HEK293 (cell line): ENCODE data around the gene C1orf94.
A peak's percentile ranks its signal among the peaks of the same experiment; 100 is the strongest.

Experiments
- CTCF ChIA-PET: fragments of 350-600 bp; formaldehyde crosslinking; extraction: SDS; loops from one replicate; lab custom pipeline; 2021; ENCODE audit warnings: antibody characterized with exemption; lab: Yijun Ruan, JAX
- POLR2A ChIA-PET: fragments of 300-600 bp; formaldehyde crosslinking; extraction: SDS; loops from one replicate; lab custom pipeline; 2020; ENCODE audit warnings: antibody characterized with exemption, inconsistent platforms; lab: Yijun Ruan, JAX
- H3K27ac ChIP-seq: fragments of 200-500 bp; sonication (Bioruptor generic); 2 replicates; pipeline ENCODE4 v1.5.1; 2014; ENCODE audit warnings: low read depth, low read length, control low read depth, inconsistent platforms; ENCODE audit errors: extremely low read depth
- H3K36me3 ChIP-seq, 2 experiments: fragments of 200-500 bp in 1 of 2; sonication (Bioruptor generic) in 1 of 2; 1 replicate in 1 of 2; 2 replicates in 1 of 2; pipeline ENCODE4 v1.5.1; 2014 to 2017; ENCODE audit warnings: inconsistent platforms in 2 of 2, low read length in 2 of 2; ENCODE audit not compliant: control insufficient read depth in 2 of 2, insufficient read depth in 1 of 2
- H3K4me1 ChIP-seq: fragments of 200-500 bp; sonication (Bioruptor generic); 2 replicates; pipeline ENCODE4 v1.5.1; 2014; ENCODE audit warnings: mild to moderate bottlenecking, low read length, inconsistent platforms; ENCODE audit not compliant: control insufficient read depth, insufficient read depth
- H3K4me3 ChIP-seq: 2 replicates; pipeline ENCODE4 v1.5.1; 2011; ENCODE audit warnings: low read depth, mild to moderate bottlenecking, control low read depth, low read length, moderate library complexity
- H3K9me3 ChIP-seq: fragments of 200-500 bp; sonication (Bioruptor generic); 2 replicates; pipeline ENCODE4 v1.5.1; 2014; ENCODE audit warnings: low read depth, low read length, inconsistent platforms; ENCODE audit not compliant: control insufficient read depth, insufficient read depth
- GLIS1 ChIP-seq: fragments of 450-650 bp; formaldehyde crosslinking; IDR thresholded peaks from 2 replicates; pipeline ENCODE4 v1.5.1; 2016; ENCODE audit warnings: missing biosample characterization, missing genetic modification characterization
- GLIS2 ChIP-seq: fragments of 450-650 bp; formaldehyde crosslinking; IDR thresholded peaks from 2 replicates; pipeline ENCODE4 v1.5.1; 2016; ENCODE audit warnings: missing biosample characterization, missing genetic modification characterization
- ZFHX2 ChIP-seq: fragments of 450-650 bp; formaldehyde crosslinking; conservative IDR thresholded peaks from 2 replicates; pipeline ENCODE4 v1.5.1; 2016; ENCODE audit warnings: missing biosample characterization, missing genetic modification characterization
- ZNF132 ChIP-seq: fragments of 450-650 bp; formaldehyde crosslinking; IDR thresholded peaks from 2 replicates; pipeline ENCODE4 v1.5.1; 2017; ENCODE audit warnings: missing biosample characterization, missing genetic modification characterization, borderline replicate concordance
- ZNF169 ChIP-seq: fragments of 450-650 bp; formaldehyde crosslinking; IDR thresholded peaks from 2 replicates; pipeline ENCODE4 v1.5.1; 2016; ENCODE audit warnings: missing biosample characterization, missing genetic modification characterization
- ZNF274 ChIP-seq, 2 experiments: fragments of 200-500 bp in 1 of 2; fragments of 450-650 bp in 1 of 2; sonication (Bioruptor generic) in 1 of 2; formaldehyde crosslinking in 1 of 2; IDR thresholded peaks; 2 replicates each; pipeline versions ENCODE4 v1.5.1 to v1.6.1; 2014 to 2016; ENCODE audit warnings: borderline replicate concordance in 1 of 2, inconsistent platforms in 1 of 2, low read length in 1 of 2, missing biosample characterization in 1 of 2, missing genetic modification characterization in 1 of 2
- ZNF777 ChIP-seq: fragments of 450-650 bp; formaldehyde crosslinking; IDR thresholded peaks from 2 replicates; pipeline ENCODE4 v1.5.1; 2017; ENCODE audit warnings: missing biosample characterization, missing genetic modification characterization, borderline replicate concordance
- TF ChIP-seq, protein P1 (sequence below): fragments of 450-650 bp; formaldehyde crosslinking; IDR thresholded peaks from 2 replicates; pipeline ENCODE4 v1.5.1; 2016; ENCODE audit warnings: missing biosample characterization, missing genetic modification characterization
- TF ChIP-seq, protein P2 (sequence below): fragments of 450-650 bp; formaldehyde crosslinking; IDR thresholded peaks from 2 replicates; pipeline ENCODE4 v1.5.1; 2016; ENCODE audit warnings: missing biosample characterization, missing genetic modification characterization
- TF ChIP-seq, protein P3 (sequence below): fragments of 450-650 bp; formaldehyde crosslinking; optimal IDR thresholded peaks from 2 replicates; pipeline ENCODE3; 2016; ENCODE audit warnings: missing biosample characterization, mild to moderate bottlenecking, missing genetic modification characterization
- TF ChIP-seq, protein P4 (sequence below): fragments of 450-650 bp; formaldehyde crosslinking; IDR thresholded peaks from 2 replicates; pipeline ENCODE4 v1.5.1; 2016; ENCODE audit warnings: missing biosample characterization, missing genetic modification characterization
- TF ChIP-seq, protein P5 (sequence below): fragments of 450-650 bp; IDR thresholded peaks from 2 replicates; pipeline ENCODE4 v1.5.1; 2018; ENCODE audit warnings: missing biosample characterization, mild to moderate bottlenecking, missing genetic modification characterization

The C1orf94 gene

DNA sequence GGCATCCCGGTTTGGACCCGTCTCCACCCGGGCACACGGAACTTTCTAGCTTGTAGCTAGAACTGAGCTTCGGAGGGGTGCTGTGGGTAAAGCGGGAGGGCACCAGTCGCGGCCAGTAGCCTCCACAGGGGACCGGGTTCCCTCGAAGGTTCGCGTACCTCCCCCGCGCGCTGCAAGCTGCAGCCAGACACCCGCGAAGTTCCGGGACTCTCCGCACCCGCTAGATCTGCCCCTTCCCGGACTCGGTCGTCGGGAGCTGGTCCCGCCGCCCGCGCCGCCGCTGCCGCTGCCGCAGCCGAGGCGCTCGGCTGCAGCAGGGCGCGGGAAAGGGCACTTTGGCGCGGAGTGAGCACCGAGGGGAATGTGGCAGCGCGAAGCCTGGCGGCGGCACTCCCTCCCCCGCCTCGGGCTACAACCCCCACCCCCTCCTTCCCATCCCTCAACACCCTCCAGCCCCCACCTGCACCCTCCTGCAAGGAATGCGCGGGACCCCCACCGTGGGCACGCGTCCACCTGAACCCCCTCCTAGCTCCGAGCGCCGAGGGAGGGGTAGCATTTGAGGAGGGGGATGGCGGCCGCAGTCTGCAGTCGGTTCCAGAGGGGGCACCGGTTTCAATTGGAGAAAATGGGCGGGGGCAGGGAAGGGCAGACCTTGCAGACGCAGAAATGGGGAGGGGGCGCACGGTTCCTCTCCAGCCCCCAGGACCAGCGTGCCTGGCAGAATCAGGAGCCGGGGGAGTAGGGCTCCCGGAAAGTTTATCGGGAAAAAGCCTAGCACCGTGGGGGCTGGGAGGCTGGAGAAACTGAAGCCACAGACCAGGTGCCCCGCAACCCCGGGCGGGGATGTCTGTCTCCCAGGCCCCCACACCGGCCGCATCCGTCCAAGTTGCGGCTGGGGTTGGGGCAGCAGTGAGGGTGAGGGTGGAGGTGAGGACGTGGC, 12.6 kb upstream of the C1orf94 start:
- Histone ChIP-seq H3K4me3 (peak overlapping the region; percentile 49), H3K27ac (no peak overlapping the region), H3K9me3 (no peaks in the 10 kb centered on the region), H3K36me3 (no peaks in the 10 kb centered on the region), H3K4me1 (0 out of 2 replicates have a peak, but pooled peaks cover 3% of the 10 kb centered on the region)
- ChIA-PET POLR2A (interaction anchor here (0.6 to 1.5 kb wide), 2 partner anchors 50 to 531 kb away, joined by 5 to 8 read pairs; no protein-coding TSS in a partner anchor), CTCF (interaction anchor here (0.5 to 2.7 kb wide), 18 partner anchors 8 to 579 kb away, joined by 3 to 27 read pairs (median 4); no protein-coding TSS in a partner anchor)
- TF ChIP-seq, protein P1, sequence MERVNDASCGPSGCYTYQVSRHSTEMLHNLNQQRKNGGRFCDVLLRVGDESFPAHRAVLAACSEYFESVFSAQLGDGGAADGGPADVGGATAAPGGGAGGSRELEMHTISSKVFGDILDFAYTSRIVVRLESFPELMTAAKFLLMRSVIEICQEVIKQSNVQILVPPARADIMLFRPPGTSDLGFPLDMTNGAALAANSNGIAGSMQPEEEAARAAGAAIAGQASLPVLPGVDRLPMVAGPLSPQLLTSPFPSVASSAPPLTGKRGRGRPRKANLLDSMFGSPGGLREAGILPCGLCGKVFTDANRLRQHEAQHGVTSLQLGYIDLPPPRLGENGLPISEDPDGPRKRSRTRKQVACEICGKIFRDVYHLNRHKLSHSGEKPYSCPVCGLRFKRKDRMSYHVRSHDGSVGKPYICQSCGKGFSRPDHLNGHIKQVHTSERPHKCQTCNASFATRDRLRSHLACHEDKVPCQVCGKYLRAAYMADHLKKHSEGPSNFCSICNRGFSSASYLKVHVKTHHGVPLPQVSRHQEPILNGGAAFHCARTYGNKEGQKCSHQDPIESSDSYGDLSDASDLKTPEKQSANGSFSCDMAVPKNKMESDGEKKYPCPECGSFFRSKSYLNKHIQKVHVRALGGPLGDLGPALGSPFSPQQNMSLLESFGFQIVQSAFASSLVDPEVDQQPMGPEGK (tag by site-specific recombination): 0 out of 2 replicates have a peak, but pooled peaks have one; percentile 12
- TF ChIP-seq, protein P2, sequence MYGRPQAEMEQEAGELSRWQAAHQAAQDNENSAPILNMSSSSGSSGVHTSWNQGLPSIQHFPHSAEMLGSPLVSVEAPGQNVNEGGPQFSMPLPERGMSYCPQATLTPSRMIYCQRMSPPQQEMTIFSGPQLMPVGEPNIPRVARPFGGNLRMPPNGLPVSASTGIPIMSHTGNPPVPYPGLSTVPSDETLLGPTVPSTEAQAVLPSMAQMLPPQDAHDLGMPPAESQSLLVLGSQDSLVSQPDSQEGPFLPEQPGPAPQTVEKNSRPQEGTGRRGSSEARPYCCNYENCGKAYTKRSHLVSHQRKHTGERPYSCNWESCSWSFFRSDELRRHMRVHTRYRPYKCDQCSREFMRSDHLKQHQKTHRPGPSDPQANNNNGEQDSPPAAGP: no peak
- TF ChIP-seq ZNF132 (no peak), ZNF777 (tag by site-specific recombination) (peak; percentile 28; the same call in 1 of the 2 replicates), ZNF169 (no peak), ZNF274 (IDR thresholded peaks at IDR 0.05; ENCODE audit: low read length) (no peak), ZNF274 (tag by site-specific recombination; IDR thresholded peaks at IDR 0.05; ENCODE audit: borderline replicate concordance) (no peak), GLIS2 (tag by site-specific recombination) (peak; percentile 30; the same call in 1 of the 2 replicates), ZFHX2 (tag by site-specific recombination) (0 out of 2 replicates have a peak, but pooled peaks have one; percentile 27), GLIS1 (tag by site-specific recombination) (peak; percentile 84)
- TF ChIP-seq, protein P3, sequence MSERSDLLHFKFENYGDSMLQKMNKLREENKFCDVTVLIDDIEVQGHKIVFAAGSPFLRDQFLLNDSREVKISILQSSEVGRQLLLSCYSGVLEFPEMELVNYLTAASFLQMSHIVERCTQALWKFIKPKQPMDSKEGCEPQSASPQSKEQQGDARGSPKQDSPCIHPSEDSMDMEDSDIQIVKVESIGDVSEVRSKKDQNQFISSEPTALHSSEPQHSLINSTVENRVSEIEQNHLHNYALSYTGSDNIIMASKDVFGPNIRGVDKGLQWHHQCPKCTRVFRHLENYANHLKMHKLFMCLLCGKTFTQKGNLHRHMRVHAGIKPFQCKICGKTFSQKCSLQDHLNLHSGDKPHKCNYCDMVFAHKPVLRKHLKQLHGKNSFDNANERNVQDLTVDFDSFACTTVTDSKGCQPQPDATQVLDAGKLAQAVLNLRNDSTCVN: peak; percentile 45
- TF ChIP-seq, protein P4, sequence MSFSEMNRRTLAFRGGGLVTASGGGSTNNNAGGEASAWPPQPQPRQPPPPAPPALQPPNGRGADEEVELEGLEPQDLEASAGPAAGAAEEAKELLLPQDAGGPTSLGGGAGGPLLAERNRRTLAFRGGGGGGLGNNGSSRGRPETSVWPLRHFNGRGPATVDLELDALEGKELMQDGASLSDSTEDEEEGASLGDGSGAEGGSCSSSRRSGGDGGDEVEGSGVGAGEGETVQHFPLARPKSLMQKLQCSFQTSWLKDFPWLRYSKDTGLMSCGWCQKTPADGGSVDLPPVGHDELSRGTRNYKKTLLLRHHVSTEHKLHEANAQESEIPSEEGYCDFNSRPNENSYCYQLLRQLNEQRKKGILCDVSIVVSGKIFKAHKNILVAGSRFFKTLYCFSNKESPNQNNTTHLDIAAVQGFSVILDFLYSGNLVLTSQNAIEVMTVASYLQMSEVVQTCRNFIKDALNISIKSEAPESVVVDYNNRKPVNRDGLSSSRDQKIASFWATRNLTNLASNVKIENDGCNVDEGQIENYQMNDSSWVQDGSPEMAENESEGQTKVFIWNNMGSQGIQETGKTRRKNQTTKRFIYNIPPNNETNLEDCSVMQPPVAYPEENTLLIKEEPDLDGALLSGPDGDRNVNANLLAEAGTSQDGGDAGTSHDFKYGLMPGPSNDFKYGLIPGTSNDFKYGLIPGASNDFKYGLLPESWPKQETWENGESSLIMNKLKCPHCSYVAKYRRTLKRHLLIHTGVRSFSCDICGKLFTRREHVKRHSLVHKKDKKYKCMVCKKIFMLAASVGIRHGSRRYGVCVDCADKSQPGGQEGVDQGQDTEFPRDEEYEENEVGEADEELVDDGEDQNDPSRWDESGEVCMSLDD (tag by site-specific recombination): 0 out of 2 replicates have a peak, but pooled peaks have one; percentile 19
- TF ChIP-seq, protein P5, sequence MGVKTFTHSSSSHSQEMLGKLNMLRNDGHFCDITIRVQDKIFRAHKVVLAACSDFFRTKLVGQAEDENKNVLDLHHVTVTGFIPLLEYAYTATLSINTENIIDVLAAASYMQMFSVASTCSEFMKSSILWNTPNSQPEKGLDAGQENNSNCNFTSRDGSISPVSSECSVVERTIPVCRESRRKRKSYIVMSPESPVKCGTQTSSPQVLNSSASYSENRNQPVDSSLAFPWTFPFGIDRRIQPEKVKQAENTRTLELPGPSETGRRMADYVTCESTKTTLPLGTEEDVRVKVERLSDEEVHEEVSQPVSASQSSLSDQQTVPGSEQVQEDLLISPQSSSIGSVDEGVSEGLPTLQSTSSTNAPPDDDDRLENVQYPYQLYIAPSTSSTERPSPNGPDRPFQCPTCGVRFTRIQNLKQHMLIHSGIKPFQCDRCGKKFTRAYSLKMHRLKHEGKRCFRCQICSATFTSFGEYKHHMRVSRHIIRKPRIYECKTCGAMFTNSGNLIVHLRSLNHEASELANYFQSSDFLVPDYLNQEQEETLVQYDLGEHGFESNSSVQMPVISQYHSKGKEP (tag by site-specific recombination): no peak
